CD14-positive monocyte (primary cell): ENCODE data around the gene TXNL1. TPM values are rescaled to one million over a fixed set of nuclear protein-coding genes. Genes with fewer than 3 reads are reported as not detected.

Source experiments
- DNase-seq, 3 donors: peaks; one replicate each; pipeline ENCODE4 v3.0.0-alpha.2; 2011 to 2022
- H2AFZ ChIP-seq: 2 replicates; pipeline ENCODE4 v1.6.0; 2012; ENCODE audit warnings: mild to moderate bottlenecking, low read depth, low read length, inconsistent platforms; ENCODE audit not compliant: insufficient read depth, poor library complexity, severe bottlenecking
- H3K27ac ChIP-seq, 2 donors: 1 replicate in 1 of 2; 2 replicates in 1 of 2; pipeline ENCODE4 v1.5.1; 2012 to 2013; ENCODE audit warnings: low read length in 2 of 2, control low read depth in 1 of 2, inconsistent platforms in 1 of 2, low read depth in 1 of 2, mild to moderate bottlenecking in 1 of 2
- H3K27me3 ChIP-seq, 2 donors: one replicate each; pipeline versions ENCODE4 v1.6.0 to v1.6.1; 2011 to 2013; ENCODE audit warnings: low read length in 2 of 2; ENCODE audit not compliant: control insufficient read depth in 2 of 2, insufficient read depth in 2 of 2
- H3K36me3 ChIP-seq, 2 donors: replicated peaks in 1 of 2; 1 replicate in 1 of 2; 2 replicates in 1 of 2; pipeline versions ENCODE4 v1.5.1 to v1.6.1; 2012 to 2013; ENCODE audit warnings: low read length in 2 of 2, control low read depth in 1 of 2, inconsistent platforms in 1 of 2, mild to moderate bottlenecking in 1 of 2; ENCODE audit not compliant: insufficient read depth in 2 of 2, control insufficient read depth in 1 of 2
- H3K4me1 ChIP-seq, 2 donors: 1 replicate in 1 of 2; 2 replicates in 1 of 2; pipeline versions ENCODE4 v1.5.1 to v1.6.1; 2012 to 2013; ENCODE audit warnings: low read length in 2 of 2, control low read depth in 1 of 2, inconsistent platforms in 1 of 2, mild to moderate bottlenecking in 1 of 2, moderate library complexity in 1 of 2; ENCODE audit not compliant: insufficient read depth in 2 of 2, control insufficient read depth in 1 of 2
- H3K4me2 ChIP-seq: replicated peaks from 2 replicates; pipeline ENCODE3; 2012; ENCODE audit warnings: low read length, moderate library complexity, mild to moderate bottlenecking; ENCODE audit not compliant: poor library complexity, severe bottlenecking; ENCODE audit errors: extremely low read depth
- H3K4me3 ChIP-seq, 3 experiments: fragments of 200-600 bp in 1 of 3; sonication (generic) in 1 of 3; replicated peaks in 1 of 3; 1 replicate in 2 of 3; 2 replicates in 1 of 3; pipeline ENCODE4 v1.5.1; 2011 to 2013; ENCODE audit warnings: low read length in 3 of 3, mild to moderate bottlenecking in 3 of 3, control low read depth in 2 of 3, low read depth in 2 of 3, inconsistent platforms in 1 of 3, moderate library complexity in 1 of 3
- H3K79me2 ChIP-seq: 2 replicates; pipeline ENCODE4 v1.6.0; 2012; ENCODE audit warnings: mild to moderate bottlenecking, control low read depth, inconsistent platforms, low read length, moderate library complexity; ENCODE audit not compliant: insufficient read depth
- H3K9ac ChIP-seq: 2 replicates; pipeline ENCODE4 v1.6.0; 2017; ENCODE audit warnings: low read length, mild to moderate bottlenecking; ENCODE audit not compliant: insufficient read depth, poor library complexity, severe bottlenecking
- H3K9me3 ChIP-seq, 2 donors: replicated peaks in 1 of 2; 1 replicate in 1 of 2; 2 replicates in 1 of 2; pipeline versions ENCODE4 v1.5.1 to v1.6.1; 2012 to 2013; ENCODE audit warnings: low read length in 2 of 2, control low read depth in 1 of 2; ENCODE audit not compliant: control insufficient read depth in 1 of 2, insufficient read depth in 1 of 2
- H4K20me1 ChIP-seq: 2 replicates; pipeline ENCODE4 v1.6.0; 2012; ENCODE audit warnings: mild to moderate bottlenecking, low read length, control low read depth, moderate library complexity; ENCODE audit not compliant: insufficient read depth
- H3K27ac Mint-ChIP-seq, 7 donors: one replicate each; pipeline ENCODE4 v1.8.0; 2020; ENCODE audit warnings: mild to moderate bottlenecking in 7 of 7, mixed read lengths in 7 of 7, moderate library complexity in 6 of 7, inconsistent platforms in 2 of 7
- H3K27me3 Mint-ChIP-seq, 3 donors: one replicate each; pipeline ENCODE4 v1.8.0; 2021 to 2022; ENCODE audit warnings: low read depth in 3 of 3, mild to moderate bottlenecking in 3 of 3, mixed read lengths in 3 of 3, moderate library complexity in 3 of 3, inconsistent platforms in 1 of 3
- H3K36me3 Mint-ChIP-seq, 2 donors: one replicate each; pipeline ENCODE4 v1.8.0; 2020; ENCODE audit warnings: mixed read lengths in 2 of 2, inconsistent platforms in 1 of 2, mild to moderate bottlenecking in 1 of 2
- H3K4me1 Mint-ChIP-seq: one replicate; pipeline ENCODE4 v1.8.0; 2020; ENCODE audit warnings: mild to moderate bottlenecking, mixed read lengths
- H3K4me3 Mint-ChIP-seq, 2 donors: one replicate each; pipeline ENCODE4 v1.8.0; 2020; ENCODE audit warnings: mild to moderate bottlenecking in 2 of 2, mixed read lengths in 2 of 2, moderate library complexity in 1 of 2
- H3K9me3 Mint-ChIP-seq, 7 donors: one replicate each; pipeline ENCODE4 v1.8.0; 2020 to 2022; ENCODE audit warnings: mixed read lengths in 7 of 7, mild to moderate bottlenecking in 6 of 7, moderate library complexity in 6 of 7, inconsistent platforms in 2 of 7
- WGBS: methylation state at CpG from one replicate; pipeline ENCODE4 v1.1.5; 2013; ENCODE audit warnings: missing lambda C conversion rate; ENCODE audit not compliant: insufficient coverage; 5-methylcytosine and 5-hydroxymethylcytosine counted together
- intact Hi-C, 2 donors: fragments of 100-400 bp; cut with micrococcal nuclease; formaldehyde crosslinking; loops; one replicate each; pipeline versions ENCODE4 v1.15.0 to v1.15.1; 2023
- polyA plus RNA-seq, 3 donors: library from polyadenylated mRNA; depleted of rRNA in 1 of 3; unstranded in 2 of 3; stranded (reverse) in 1 of 3; fragments of 300-500 nt in 2 of 3; fragments of >200 nt in 1 of 3; fragmentation: Illumina TruSeq in 2 of 3; gene quantifications; 1 replicate in 2 of 3; 2 replicates in 1 of 3; pipeline ENCODE4 v1.2.3, GENCODE V29; 2012 to 2021
- TF ChIP-seq, protein P1 (sequence below): fragments of 200-600 bp; IDR thresholded peaks from one replicate; pipeline ENCODE4 v1.8.0; 2022; ENCODE audit warnings: antibody characterized with exemption, mild to moderate bottlenecking

TXNL1 gene
- polyA plus RNA-seq, 3 donors, result 22.3 to 80.4 (median 77.8) TPM

DNA sequence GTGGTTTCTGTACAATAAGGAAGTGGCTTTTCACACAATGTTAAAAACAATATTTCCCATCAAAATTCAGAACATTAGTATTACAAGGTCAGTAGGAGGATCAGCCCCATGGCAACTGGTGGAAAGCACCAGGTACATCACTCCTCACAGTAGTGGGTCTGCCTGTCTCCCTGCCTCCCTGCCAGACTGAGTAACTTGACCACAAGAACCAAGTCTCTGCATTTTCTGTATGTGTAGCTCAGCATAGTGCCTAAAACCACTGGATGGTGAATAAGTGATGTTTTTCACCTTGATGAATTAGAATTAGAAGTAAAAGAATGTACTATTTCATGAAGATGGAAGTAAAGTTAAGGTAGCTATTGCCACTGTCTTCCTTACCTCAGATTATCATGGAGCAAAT is 8.7 kb upstream of the TXNL1 start:
- Histone ChIP-seq H3K36me3 (no peaks in the 10 kb centered on the region), H3K79me2 (peaks cover 8% of the 10 kb centered on the region), H3K4me1 (peaks cover 10 to 17% of the 10 kb centered on the region in 2 donors), H3K27ac (no peak overlapping the region), H3K9ac (no peak overlapping the region), H3K9me3 (no peaks in the 10 kb centered on the region), H4K20me1 (no peaks in the 10 kb centered on the region), H3K4me2 (no peak overlapping the region), H2AFZ (no peak overlapping the region), H3K27me3 (no peaks in the 10 kb centered on the region), H3K4me3 (no peak overlapping the region)
- H3K4me3 Mint-ChIP-seq, result no peak overlapping the region
- TF ChIP-seq, protein P1, sequence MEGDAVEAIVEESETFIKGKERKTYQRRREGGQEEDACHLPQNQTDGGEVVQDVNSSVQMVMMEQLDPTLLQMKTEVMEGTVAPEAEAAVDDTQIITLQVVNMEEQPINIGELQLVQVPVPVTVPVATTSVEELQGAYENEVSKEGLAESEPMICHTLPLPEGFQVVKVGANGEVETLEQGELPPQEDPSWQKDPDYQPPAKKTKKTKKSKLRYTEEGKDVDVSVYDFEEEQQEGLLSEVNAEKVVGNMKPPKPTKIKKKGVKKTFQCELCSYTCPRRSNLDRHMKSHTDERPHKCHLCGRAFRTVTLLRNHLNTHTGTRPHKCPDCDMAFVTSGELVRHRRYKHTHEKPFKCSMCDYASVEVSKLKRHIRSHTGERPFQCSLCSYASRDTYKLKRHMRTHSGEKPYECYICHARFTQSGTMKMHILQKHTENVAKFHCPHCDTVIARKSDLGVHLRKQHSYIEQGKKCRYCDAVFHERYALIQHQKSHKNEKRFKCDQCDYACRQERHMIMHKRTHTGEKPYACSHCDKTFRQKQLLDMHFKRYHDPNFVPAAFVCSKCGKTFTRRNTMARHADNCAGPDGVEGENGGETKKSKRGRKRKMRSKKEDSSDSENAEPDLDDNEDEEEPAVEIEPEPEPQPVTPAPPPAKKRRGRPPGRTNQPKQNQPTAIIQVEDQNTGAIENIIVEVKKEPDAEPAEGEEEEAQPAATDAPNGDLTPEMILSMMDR, result no peak
- peaks cover 0 to 3% of the 10 kb centered on the region in 2 donors for H3K36me3 Mint-ChIP-seq
- H3K27me3 Mint-ChIP-seq, result no peaks in the 10 kb centered on the region
- no peak for DNase-seq
- peaks cover 21% of the 10 kb centered on the region for H3K4me1 Mint-ChIP-seq
- H3K27ac Mint-ChIP-seq, result peak overlapping the region in 1 of 7 donors; percentile 6
- intact Hi-C loops, result no loop called here
- H3K9me3 Mint-ChIP-seq, result no peaks in the 10 kb centered on the region

DNA sequence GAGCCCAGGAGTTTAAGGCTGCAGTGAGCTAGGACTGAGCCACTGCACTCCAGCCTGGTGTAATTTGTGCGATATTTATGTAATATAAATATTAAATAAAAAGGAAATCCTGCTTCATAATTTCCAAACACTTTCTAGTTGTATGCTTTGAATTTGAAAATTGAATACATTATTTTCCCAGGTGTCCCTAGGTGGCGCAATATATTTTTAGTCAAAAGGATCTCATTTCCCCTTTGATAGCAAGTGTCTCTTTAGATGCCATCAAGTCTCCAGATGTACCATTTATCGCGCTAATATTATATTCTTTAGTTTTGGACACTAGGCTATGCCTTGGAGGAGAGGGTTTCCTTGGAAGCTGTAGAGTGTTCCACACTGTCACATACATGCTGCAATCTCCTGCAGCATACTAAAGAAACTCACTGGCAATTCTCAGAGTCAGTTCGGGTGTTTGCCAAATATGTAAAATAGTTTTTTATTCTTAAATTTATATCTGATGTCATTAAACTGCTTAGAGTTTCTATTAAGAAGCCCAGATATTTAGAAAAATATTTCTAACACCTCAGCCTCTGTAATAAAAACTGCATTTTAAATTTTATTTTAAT is 7.1 kb upstream of the TXNL1 start:
- Histone ChIP-seq H3K27ac (no peak overlapping the region), H3K9ac (no peak overlapping the region), H4K20me1 (no peaks in the 10 kb centered on the region), H3K9me3 (no peaks in the 10 kb centered on the region), H3K4me2 (no peak overlapping the region), H3K27me3 (no peaks in the 10 kb centered on the region), H2AFZ (no peak overlapping the region), H3K36me3 (no peaks in the 10 kb centered on the region), H3K4me1 (peaks cover 0 to 3% of the 10 kb centered on the region in 2 donors), H3K4me3 (no peak overlapping the region), H3K79me2 (no peaks in the 10 kb centered on the region)
- DNase-seq, result no peak
- Mint-ChIP-seq H3K4me1 (peaks cover 10% of the 10 kb centered on the region), H3K4me3 (no peak overlapping the region), H3K27me3 (no peaks in the 10 kb centered on the region), H3K36me3 (peaks cover 0 to 3% of the 10 kb centered on the region in 2 donors), H3K9me3 (no peaks in the 10 kb centered on the region), H3K27ac (no peak overlapping the region)
- intact Hi-C loops, result no loop called here
- TF ChIP-seq, protein P1, result peak; percentile 41
- WGBS, result no CpG with 5 or more reads among the region's 5 CpGs
